NCI-H82 (cell line): ENCODE results near the gene MMP17.

Experiments
- DNase-seq: peaks from one replicate; lab custom pipeline; 2025; lab: John Stamatoyannopoulos, UW

MMP17 gene

GRCh38 chr12:131827961-131828534, at the start of gene MMP17:
Gene MMP17, plus strand, starts transcription at chr12:131828393. Its CDS starts 102 bp downstream, at chr12:131828495.
- DNase-seq, result peak; percentile 77

DNA sequence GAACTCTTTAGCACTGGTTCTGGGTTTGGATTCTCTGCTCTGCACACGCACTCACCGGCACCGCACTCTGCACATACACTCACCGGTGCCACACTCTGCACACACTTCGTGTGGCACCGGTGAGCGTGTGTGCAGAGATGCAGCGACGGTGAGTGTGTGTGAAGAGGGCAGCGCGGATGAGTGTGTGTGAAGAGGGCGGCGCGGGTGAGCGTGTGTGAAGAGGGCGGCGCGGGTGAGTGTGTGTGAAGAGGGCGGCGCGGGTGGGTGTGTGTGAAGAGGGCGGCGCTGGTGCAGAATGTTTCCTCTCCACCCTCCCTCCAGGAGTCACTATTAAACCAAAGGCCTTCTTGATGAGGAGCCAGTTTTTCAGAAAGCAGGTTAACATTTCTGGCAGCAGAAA, 49.2 kb upstream of the MMP17 start:
- DNase-seq, result no peak

DNA sequence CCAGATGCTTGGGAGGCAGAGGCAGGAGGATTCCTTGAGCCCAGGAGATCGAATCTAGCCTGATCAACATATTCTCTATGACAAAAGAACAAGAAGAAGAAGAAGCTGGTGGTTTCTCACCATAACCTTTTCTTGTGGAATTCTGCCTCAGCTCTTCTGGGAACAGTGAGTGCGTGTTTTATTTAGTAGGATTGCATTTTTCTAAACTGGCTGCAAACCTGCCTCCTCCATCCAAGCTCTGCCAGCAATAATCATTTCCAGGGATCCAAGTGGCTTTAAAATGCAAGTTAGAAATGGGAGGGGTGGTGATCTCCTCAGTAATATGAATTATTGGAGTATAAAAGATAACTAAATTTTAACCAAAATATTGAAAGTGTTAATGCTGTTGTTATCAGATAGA, 46.1 kb upstream of the MMP17 start:
- no peak for DNase-seq

DNA sequence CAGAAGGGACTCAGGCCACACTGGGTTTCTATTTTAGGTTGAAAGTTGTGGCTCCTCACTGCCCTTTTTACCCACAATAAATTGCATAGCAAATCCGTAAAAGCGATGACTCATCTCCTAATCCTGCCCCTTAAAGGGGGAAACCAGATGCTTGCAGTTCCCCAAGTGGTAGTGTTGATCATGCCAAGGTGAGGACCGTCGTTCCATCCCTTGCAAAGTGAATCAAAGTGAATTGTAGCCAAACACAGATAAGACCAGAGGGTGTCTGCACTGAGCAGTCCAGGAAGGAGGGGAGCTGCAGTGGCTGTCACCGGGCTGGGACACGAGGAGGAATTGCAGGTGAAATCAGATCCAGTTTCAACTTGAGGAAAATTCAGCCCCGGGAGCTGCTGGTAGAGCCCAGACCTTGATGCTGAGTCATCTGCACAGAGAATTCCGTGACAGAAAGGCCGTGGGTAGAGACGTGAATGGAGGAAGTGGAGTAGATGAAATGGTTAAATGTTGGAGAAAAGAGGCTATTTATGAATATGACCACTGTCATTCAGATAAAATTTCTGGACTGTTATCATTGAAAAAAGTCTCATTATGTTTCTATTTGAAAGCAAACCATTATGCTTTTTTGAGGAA, 44.2 kb upstream of the MMP17 start:
- DNase-seq, result peak; percentile 33

DNA sequence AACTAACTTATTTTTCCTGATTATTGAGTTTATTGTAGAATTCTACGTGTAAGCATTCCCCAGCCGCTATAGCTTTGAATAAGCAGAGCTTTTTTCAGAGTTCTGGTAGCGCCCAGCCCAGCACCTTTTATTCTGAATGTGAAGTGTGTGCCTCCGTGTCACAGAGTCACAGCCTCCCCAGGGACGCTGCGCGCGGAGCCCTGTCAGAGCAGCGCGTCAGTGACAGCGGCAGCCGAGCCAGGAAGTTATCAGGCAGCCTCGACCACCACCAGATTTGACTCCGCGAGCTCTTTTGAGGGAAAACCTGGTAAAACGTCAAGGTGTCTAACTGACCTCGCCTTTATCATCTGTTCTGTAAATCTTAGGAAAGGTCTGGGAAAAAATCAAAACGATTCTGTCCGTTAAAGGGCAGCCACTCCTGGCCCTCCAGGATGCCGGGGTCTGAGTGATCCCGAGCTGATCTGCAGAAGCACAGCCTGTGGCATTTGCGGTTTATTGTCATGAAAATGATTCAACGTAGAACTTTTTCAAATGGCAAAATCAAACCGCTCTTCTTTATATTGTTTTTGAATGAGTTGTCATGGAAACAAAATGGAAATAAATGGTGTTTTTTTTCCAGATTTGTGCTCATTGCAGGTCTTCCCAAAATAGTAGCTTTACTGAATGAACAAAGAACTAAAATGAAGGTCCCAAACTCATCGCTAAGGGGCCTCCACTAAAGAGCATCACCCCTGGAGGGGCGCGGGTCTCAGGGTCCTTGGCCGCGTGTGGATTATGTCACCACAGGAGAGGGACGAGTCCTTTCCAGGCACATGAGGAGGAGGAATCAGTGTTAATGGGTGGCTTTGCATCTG, 43.1 kb upstream of the MMP17 start:
- no peak for DNase-seq

GRCh38 chr12:131785763-131786330, 42.3 kb upstream of the MMP17 start:
- peak; percentile 19 for DNase-seq

- DNase-seq, result no peak
Measured at GRCh38 chr12:131786331-131786730, 41.9 kb upstream of the MMP17 start.

DNA sequence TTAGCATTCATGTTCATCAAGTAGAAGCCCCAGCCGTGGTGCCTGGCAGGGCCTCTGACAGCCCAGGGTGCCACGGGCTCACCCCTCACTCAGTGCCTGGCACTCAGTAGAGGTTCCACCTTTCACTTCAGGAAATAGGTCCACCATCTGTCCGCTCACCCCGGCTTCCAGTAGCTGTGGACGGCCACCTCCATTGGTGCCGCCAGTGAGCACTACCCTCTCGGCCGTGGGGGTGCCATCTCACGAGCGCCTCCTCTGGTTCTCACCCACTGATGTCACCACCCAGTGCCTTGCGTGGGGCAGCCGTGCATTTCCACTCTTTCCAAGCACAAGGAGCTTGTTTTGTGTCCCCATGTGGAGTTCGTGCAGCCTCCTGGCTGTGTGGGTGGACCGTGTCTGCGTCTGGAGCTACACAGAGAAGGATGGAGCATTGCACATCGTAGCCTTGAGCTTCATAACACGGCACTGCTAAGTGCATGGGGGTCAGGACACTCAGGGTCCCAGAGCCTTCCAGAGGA, 41.0 kb upstream of the MMP17 start:
- DNase-seq, result no peak

DNA sequence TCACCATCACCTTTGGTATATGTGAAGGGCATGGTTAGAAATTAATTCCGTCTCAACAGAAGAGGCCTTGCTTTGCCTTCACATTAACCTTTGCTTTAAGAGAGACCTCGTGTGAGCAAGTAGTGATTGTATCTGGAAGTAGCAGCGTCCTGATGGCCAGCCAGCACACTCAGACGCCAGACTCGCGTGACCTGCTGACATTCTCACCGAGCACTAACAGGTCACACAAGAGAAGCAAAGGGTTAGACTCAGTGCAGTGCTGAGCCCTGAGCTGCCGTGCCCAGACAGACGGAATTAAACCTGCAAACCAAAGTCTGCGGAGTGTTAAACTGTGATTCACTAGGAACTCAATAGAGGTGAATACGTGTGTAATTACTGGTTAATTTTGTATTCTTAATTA, 40.1 kb upstream of the MMP17 start:
- DNase-seq, result no peak

- no peak for DNase-seq
Measured at GRCh38 chr12:131789638-131790037, 38.6 kb upstream of the MMP17 start.

GRCh38 chr12:131793243-131794022, 34.8 kb upstream of the MMP17 start:
- no peak for DNase-seq

GRCh38 chr12:131794061-131794460, 34.1 kb upstream of the MMP17 start:
- DNase-seq, result no peak

GRCh38 chr12:131794573-131794972, 33.6 kb upstream of the MMP17 start:
- DNase-seq, result no peak

DNA sequence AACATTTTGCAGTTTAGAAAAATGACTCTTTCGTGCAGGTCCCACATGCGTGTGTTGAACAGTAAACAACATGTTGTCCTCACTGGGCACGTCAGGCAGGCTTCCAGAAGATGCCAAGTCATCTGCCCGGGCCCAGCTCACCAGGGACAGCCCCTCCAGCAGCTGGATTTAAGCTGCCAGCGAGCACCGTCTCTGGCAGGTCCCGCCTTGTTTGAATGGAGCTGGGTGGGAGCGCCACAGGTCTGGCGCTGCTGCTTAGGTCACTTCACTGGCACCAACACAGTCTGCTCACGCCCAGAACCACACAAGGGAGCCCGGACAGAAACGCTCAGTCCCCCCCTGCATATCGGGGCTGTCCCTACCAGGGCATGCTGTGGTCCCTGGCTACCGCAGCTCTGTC, 33.1 kb upstream of the MMP17 start:
- DNase-seq, result no peak

- no peak for DNase-seq
Measured at GRCh38 chr12:131795690-131796410, 32.3 kb upstream of the MMP17 start.

DNA sequence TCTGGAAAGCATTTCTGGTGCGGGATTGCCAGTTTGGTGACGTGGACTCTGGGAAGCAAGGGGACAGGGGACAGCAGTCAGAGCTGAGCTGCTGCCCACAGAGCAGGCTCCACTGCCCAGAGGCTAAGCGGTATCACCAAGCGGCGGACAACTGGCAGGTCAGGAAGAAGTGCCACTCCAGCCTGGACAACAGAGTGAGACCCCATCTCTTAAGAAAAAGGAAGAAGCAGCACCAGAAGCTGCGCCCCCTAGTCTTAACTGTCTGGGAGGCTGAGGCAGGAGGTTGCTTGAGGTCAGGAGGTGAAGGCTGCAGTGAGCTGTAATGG, 31.8 kb upstream of the MMP17 start:
- no peak for DNase-seq

DNA sequence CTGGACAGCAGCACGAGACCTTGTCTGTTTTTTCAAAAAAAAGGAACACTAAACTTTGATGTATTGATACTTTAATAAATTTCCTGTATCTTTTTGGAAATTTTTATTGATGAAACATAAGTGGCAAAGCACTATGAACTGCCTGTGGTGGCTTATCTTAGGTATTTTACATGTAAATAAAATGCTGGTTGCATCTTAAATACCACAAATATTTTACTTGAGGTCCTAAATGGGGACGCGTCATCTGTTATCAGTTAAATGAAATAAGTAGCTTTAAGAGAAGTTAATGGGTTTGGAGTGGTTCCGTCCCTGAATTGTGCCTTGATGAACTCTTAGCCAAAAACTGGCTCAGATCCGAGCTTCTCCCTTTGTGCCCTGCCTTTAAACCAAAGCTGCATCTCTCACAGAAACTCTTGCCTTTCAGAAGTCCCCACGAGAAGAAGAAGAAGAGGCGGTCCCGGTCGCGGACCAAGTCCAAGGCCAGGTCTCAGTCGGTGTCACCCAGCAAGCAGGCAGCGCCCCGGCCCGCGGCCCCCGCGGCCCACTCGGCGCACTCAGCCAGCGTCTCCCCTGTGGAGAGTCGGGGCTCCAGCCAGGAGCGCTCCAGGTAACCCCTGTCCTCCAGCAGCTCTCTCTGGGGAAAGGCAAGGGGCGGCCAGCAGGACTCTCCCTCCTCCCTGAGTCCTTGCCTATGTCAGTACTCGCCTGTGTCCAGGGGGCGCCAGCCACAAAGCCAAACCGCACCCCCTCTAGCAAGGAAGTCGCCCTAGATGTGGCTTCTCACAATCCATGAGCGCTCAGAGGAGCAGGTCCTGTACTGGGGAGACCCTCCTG, 31.2 kb upstream of the MMP17 start:
- DNase-seq, result no peak

- no peak for DNase-seq
Measured at GRCh38 chr12:131797588-131797934, 30.6 kb upstream of the MMP17 start.

- DNase-seq, result no peak
Measured at GRCh38 chr12:131799195-131799594, 29.0 kb upstream of the MMP17 start.

- DNase-seq, result no peak
Measured at GRCh38 chr12:131799828-131800593, 28.2 kb upstream of the MMP17 start.
